PC-3 (cell line): ENCODE measurements around the gene SURF6. TPM values are rescaled to one million over a fixed set of nuclear protein-coding genes. Genes with fewer than 3 reads are reported as not detected.

Experiments
- ATAC-seq: fragments of 200-7000 bp; cut with Tn5 transposase; 2 replicates; pipeline ENCODE4 v1.9.1; 2020; ENCODE audit warnings: mild to moderate bottlenecking, moderate library complexity
- Bru-seq: library from RNA; stranded (reverse); fragments of 400-500 nt; gene quantifications from one replicate; lab custom pipeline; 2021; lab: Mats Ljungman, UMichigan
- BruChase-seq, 2 experiments: library from RNA; stranded (reverse); fragments of 400-500 nt; gene quantifications; one replicate each; lab custom pipeline; 2021; lab: Mats Ljungman, UMichigan
- BruUV-seq: library from RNA; stranded (reverse); fragments of 400-500 nt; replicated peaks from 2 replicates; lab custom pipeline; 2021; lab: Mats Ljungman, UMichigan
- CTCF ChIA-PET: fragments of 300-600 bp; sonication (Branson Sonifier 250); formaldehyde crosslinking; loops from one replicate; lab custom pipeline; 2022; ENCODE audit warnings: antibody characterized with exemption; lab: Charles Lee
- POLR2A ChIA-PET: fragments of 300-600 bp; sonication (Branson Sonifier 250); formaldehyde crosslinking; loops from one replicate; lab custom pipeline; 2022; ENCODE audit warnings: antibody characterized with exemption; ENCODE audit not compliant: unreplicated experiment; lab: Charles Lee
- DNase-seq: peaks from one replicate; pipeline ENCODE4 v3.0.0-alpha.2; 2015
- H2AFZ ChIP-seq: fragments of 300-600 bp; sonication (generic); 2 replicates; pipeline ENCODE4 v1.6.0; 2016; ENCODE audit warnings: antibody characterized with exemption, low read length
- H3F3A ChIP-seq: fragments of 300-600 bp; sonication (generic); one replicate; pipeline ENCODE4 v1.6.0; 2017; ENCODE audit warnings: antibody characterized with exemption, low read length, control low read depth, mild to moderate bottlenecking; ENCODE audit not compliant: unreplicated experiment
- H3K27ac ChIP-seq: fragments of 300-600 bp; sonication (generic); 2 replicates; pipeline ENCODE4 v1.5.1; 2016; ENCODE audit warnings: mild to moderate bottlenecking, low read length
- H3K27me3 ChIP-seq: fragments of 300-600 bp; sonication (generic); 2 replicates; pipeline ENCODE4 v1.6.1; 2016; ENCODE audit warnings: low read length, mixed read lengths
- H3K36me3 ChIP-seq: fragments of 300-600 bp; sonication (generic); 2 replicates; pipeline ENCODE4 v1.6.1; 2016; ENCODE audit warnings: low read depth, mixed run types, low read length, mixed read lengths
- H3K4me1 ChIP-seq: fragments of 300-600 bp; sonication (generic); 2 replicates; pipeline ENCODE4 v1.5.1; 2016; ENCODE audit warnings: low read length; ENCODE audit not compliant: insufficient read depth
- H3K4me2 ChIP-seq: fragments of 300-600 bp; sonication (generic); 2 replicates; pipeline ENCODE4 v1.6.0; 2016; ENCODE audit warnings: low read length
- H3K4me3 ChIP-seq: fragments of 300-600 bp; sonication (generic); 2 replicates; pipeline ENCODE4 v1.5.1; 2016; ENCODE audit warnings: mild to moderate bottlenecking, low read length, mixed read lengths
- H3K79me2 ChIP-seq: fragments of 300-600 bp; sonication (generic); 2 replicates; pipeline ENCODE4 v1.6.1; 2017; ENCODE audit warnings: low read length, mixed read lengths
- H3K9ac ChIP-seq: fragments of 300-600 bp; sonication (generic); 2 replicates; pipeline ENCODE4 v1.6.0; 2016; ENCODE audit warnings: mild to moderate bottlenecking, low read length
- H3K9me2 ChIP-seq: fragments of 300-600 bp; sonication (generic); replicated peaks from 2 replicates; pipeline ENCODE4 v1.6.1; 2016; ENCODE audit warnings: mixed run types, low read length, mixed read lengths
- H3K9me3 ChIP-seq: fragments of 300-600 bp; sonication (generic); 2 replicates; pipeline ENCODE4 v1.6.1; 2016; ENCODE audit warnings: low read length, mixed read lengths
- H4K20me1 ChIP-seq: fragments of 300-600 bp; sonication (generic); 2 replicates; pipeline ENCODE4 v1.6.1; 2016; ENCODE audit warnings: low read length, mixed read lengths
- CTCF ChIP-seq: fragments of 300-600 bp; sonication (generic); conservative IDR thresholded peaks from 2 replicates; pipeline ENCODE4 v1.5.1; 2017; ENCODE audit warnings: antibody characterized with exemption, low read depth, mild to moderate bottlenecking, low read length
- EZH2 ChIP-seq: fragments of 300-600 bp; sonication (generic); IDR thresholded peaks from one replicate; pipeline ENCODE4 v1.6.1; 2017; ENCODE audit warnings: antibody characterized with exemption, mild to moderate bottlenecking, low read length; ENCODE audit not compliant: unreplicated experiment
- EZH2phosphoT487 ChIP-seq: fragments of 300-600 bp; sonication (generic); IDR thresholded peaks from 2 replicates; pipeline ENCODE4 v1.6.1; 2018; ENCODE audit warnings: mild to moderate bottlenecking, antibody characterized with exemption, low read length, borderline replicate concordance
- intact Hi-C: fragments of 100-400 bp; cut with micrococcal nuclease; formaldehyde crosslinking; loops from 2 replicates; pipeline ENCODE4 v1.9.0; 2023
- long read RNA-seq: library from polyadenylated mRNA; unstranded; transcript quantifications from one replicate; pipeline ENCODE4 v2.0.0, GENCODE V29; 2021; ENCODE audit not compliant: unreplicated experiment
- total RNA-seq: library from RNA; depleted of rRNA; stranded (reverse); fragments of >200 nt; gene quantifications from 2 replicates; pipeline ENCODE4 v1.2.3, GENCODE V29; 2014; rRNA removed

The SURF6 gene
- total RNA-seq (28.0 TPM in 2 replicates), Bru-seq, nascent RNA (percentile 83 among the genes with signal in this experiment), BruChase-seq, experiment 1, labeled RNA remaining after a 6-hour chase (percentile 91 among the genes with signal in this experiment), BruChase-seq, experiment 2, labeled RNA remaining after a 2-hour chase (percentile 92 among the genes with signal in this experiment)
- long read RNA-seq, full-length matches to known transcripts = 60 of 93 reads
- long read RNA-seq, partial matches to known transcripts = 7 of 93 reads
- long read RNA-seq, other reads (novel, unspliced or antisense) = 26 of 93 reads

GRCh38 chr9:133335924-133336811, at the start of gene SURF6:
Gene SURF6 (minus strand): TSS chr9:133336188. CDS start chr9:133336132, 56 bp downstream.
- BruUV-seq = TSS peak; percentile 77
- H3K36me3 ChIP-seq = peaks cover 15% of the 10 kb centered on the region
- peaks cover 27% of the 10 kb centered on the region for H3K79me2 ChIP-seq
- H2AFZ ChIP-seq = peak within 1 kb of the TSS; percentile 91
- intact Hi-C loops = no loop called here
- H3K4me3 ChIP-seq = peak within 1 kb of the TSS; percentile 99
- H3K9me3 ChIP-seq = no peaks in the 10 kb centered on the region
- no peaks in the 10 kb centered on the region for H3K27me3 ChIP-seq
- H3F3A ChIP-seq = no peaks in the 10 kb centered on the region
- POLR2A ChIA-PET = no interaction called here
- DNase-seq = peak; percentile 81
- peak within 1 kb of the TSS; percentile 90 for H3K4me2 ChIP-seq
- peak within 1 kb of the TSS; percentile 34; the same call in 1 of the 2 replicates for H3K27ac ChIP-seq
- H4K20me1 ChIP-seq = no peaks in the 10 kb centered on the region
- no peaks in the 10 kb centered on the region for H3K9me2 ChIP-seq
- peaks cover 17% of the 10 kb centered on the region for H3K4me1 ChIP-seq
- CTCF ChIA-PET = no interaction called here
- H3K9ac ChIP-seq = peak within 1 kb of the TSS; percentile 94
- ATAC-seq = peak; percentile 92
- TF ChIP-seq CTCF (no peak), EZH2 (no peak), EZH2phosphoT487 (no peak)

DNA sequence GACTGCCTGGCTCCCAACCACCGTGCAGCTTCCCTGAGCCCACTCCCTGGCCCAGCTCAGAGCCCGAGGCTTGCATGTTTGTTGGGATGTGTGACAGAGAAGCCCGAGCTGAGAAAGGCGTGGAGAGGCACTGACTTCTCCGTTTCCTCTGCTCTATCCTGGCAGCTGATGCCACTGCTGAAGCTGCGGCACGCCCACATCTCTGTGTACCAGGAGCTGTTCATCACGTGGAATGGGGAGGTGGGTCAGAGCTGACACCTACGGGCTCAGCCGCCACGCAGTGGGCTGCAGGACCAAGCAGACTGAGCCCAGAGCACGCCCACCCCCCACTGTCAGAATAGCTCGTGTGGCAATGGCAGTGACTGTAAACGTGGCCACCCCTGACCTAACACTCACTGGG, 49.5 kb upstream of the SURF6 start:
- no peaks in the 10 kb centered on the region for H3K79me2 ChIP-seq
- DNase-seq = no peak

More for the DNA sequence above, 49.5 kb upstream of the SURF6 start:
- POLR2A ChIA-PET = no interaction called here
- no peaks in the 10 kb centered on the region for H3K9me2 ChIP-seq
- CTCF ChIA-PET = no interaction called here
- H3K9me3 ChIP-seq = no peaks in the 10 kb centered on the region
- H3K4me3 ChIP-seq = no peak overlapping the region
- no peak overlapping the region for H3K4me2 ChIP-seq
- TF ChIP-seq CTCF = no peak
- no peak for TF ChIP-seq EZH2
- no peaks in the 10 kb centered on the region for H3F3A ChIP-seq
- H3K27me3 ChIP-seq = no peaks in the 10 kb centered on the region
- ATAC-seq = no peak
- no peaks in the 10 kb centered on the region for H3K36me3 ChIP-seq
- H3K9ac ChIP-seq = no peak overlapping the region
- H2AFZ ChIP-seq = no peak overlapping the region
- no peaks in the 10 kb centered on the region for H3K4me1 ChIP-seq
- no peaks in the 10 kb centered on the region for H4K20me1 ChIP-seq
- intact Hi-C loops = no loop called here
- BruUV-seq = no TSS peak
- H3K27ac ChIP-seq = no peak overlapping the region
